ENCODE measurements around the gene APBA2.
"Not testable (repeated sequence)": the region's sequence is repeated elsewhere in the genome, so short reads cannot be mapped to it uniquely, and the experiment has no call there.

Gene APBA2

GRCh38 chr15:29162411-29162810 is 276.6 kb downstream of the APBA2 start:
- DNase-seq (ENCODE audit: low read depth in 2 of 2), result no peak

GRCh38 chr15:29167122-29167521 is 281.3 kb downstream of the APBA2 start:
- DNase-seq (ENCODE audit: low read depth in 2 of 2), result not testable (repeated sequence)

Measured in stimulated activated CD4-positive, alpha-beta T cell treated with anti-CD3 and anti-CD28 coated beads, Interleukin-15, amount 100 ng/mL, for 48 hours (primary cell).